SH-SY5Y (cell line): ENCODE results near the gene SKA2.

Experiments
- GATA2 ChIP-seq: IDR thresholded peaks from 2 replicates; pipeline ENCODE4 v1.6.1; 2011; ENCODE audit warnings: mild to moderate bottlenecking, low read depth, low read length
- GATA3 ChIP-seq: IDR thresholded peaks from 2 replicates; pipeline ENCODE4 v1.6.1; 2011; ENCODE audit warnings: low read depth, mild to moderate bottlenecking, low read length, moderate library complexity

- TF ChIP-seq GATA3 = no peak
- TF ChIP-seq GATA2 = no peak
Observed at GRCh38 chr17:59084154-59084553, 70.8 kb downstream of the SKA2 start.
